GDM1 (cell line): Measurements from ENCODE around the gene MRPL41.
"Not testable (repeated sequence)": the region's sequence is repeated elsewhere in the genome, so short reads cannot be mapped to it uniquely, and the experiment has no call there.

ENCODE experiments used
- DNase-seq: peaks from one replicate; lab custom pipeline; 2025; lab: John Stamatoyannopoulos, UW

The MRPL41 gene

GRCh38 chr9:137583957-137584356 lies 32.3 kb downstream of the MRPL41 start:
- DNase-seq: no peak

GRCh38 chr9:137586854-137587253 lies 35.2 kb downstream of the MRPL41 start:
- DNase-seq: no peak

GRCh38 chr9:137588311-137588710 lies 36.6 kb downstream of the MRPL41 start:
- no peak for DNase-seq

GRCh38 chr9:137588891-137589290 lies 37.2 kb downstream of the MRPL41 start:
- no peak for DNase-seq

GRCh38 chr9:137589441-137590122 lies 37.9 kb downstream of the MRPL41 start:
- no peak for DNase-seq

GRCh38 chr9:137590123-137590468 lies 38.4 kb downstream of the MRPL41 start:
- DNase-seq: no peak

GRCh38 chr9:137590469-137591383 lies 39.0 kb downstream of the MRPL41 start, which contains the start of gene ZMYND19:
Gene ZMYND19 (minus strand): TSS chr9:137590512. CDS start chr9:137590263, 249 bp downstream.
- DNase-seq: peak; percentile 90

GRCh38 chr9:137592767-137593166 lies 41.1 kb downstream of the MRPL41 start:
- DNase-seq: no peak

GRCh38 chr9:137593176-137593575 lies 41.5 kb downstream of the MRPL41 start:
- no peak for DNase-seq

GRCh38 chr9:137596577-137596976 lies 44.9 kb downstream of the MRPL41 start:
- DNase-seq: not testable (repeated sequence)

- no peak for DNase-seq
Observed at GRCh38 chr9:137598943-137599342, 47.3 kb downstream of the MRPL41 start.
